GM12873 (cell line): ENCODE measurements around the gene TPK1.

ENCODE experiments used
- CTCF ChIP-seq: IDR thresholded peaks from 2 replicates; pipeline ENCODE4 v1.5.1; 2012; ENCODE audit warnings: low read depth, mild to moderate bottlenecking, moderate library complexity, low read length, control low read depth; ENCODE audit not compliant: insufficient read depth; ENCODE audit errors: missing control alignments

Gene TPK1

GRCh38 chr7:144735505-144736276 is 100.2 kb downstream of the TPK1 start:
- no peak for TF ChIP-seq CTCF

- no peak for TF ChIP-seq CTCF
These were observed 104.0 kb downstream of the TPK1 start for GRCh38 chr7:144731661-144732351.

- no peak for TF ChIP-seq CTCF
These were observed 105.6 kb downstream of the TPK1 start for GRCh38 chr7:144730224-144730623.

GRCh38 chr7:144729226-144729625 is 106.6 kb downstream of the TPK1 start:
- TF ChIP-seq CTCF: no peak

- no peak for TF ChIP-seq CTCF
These were observed 107.3 kb downstream of the TPK1 start for GRCh38 chr7:144728551-144728950.

GRCh38 chr7:144726840-144727239 is 109.0 kb downstream of the TPK1 start:
- peak; percentile 22 for TF ChIP-seq CTCF

GRCh38 chr7:144725070-144725469 is 110.8 kb downstream of the TPK1 start:
- no peak for TF ChIP-seq CTCF
